Suprapubic skin (tissue), 4 donors: Measurements from ENCODE around the gene DHX15. TPM values are rescaled to one million over a fixed set of nuclear protein-coding genes. Genes with fewer than 3 reads are reported as not detected.

Source experiments
- DNase-seq, 2 donors: peaks; one replicate each; pipeline ENCODE4 v3.0.0-alpha.2; 2019; ENCODE audit warnings: low spot score in 2 of 2
- H3K27ac ChIP-seq: fragments of 200-600 bp; sonication (generic); one replicate; pipeline ENCODE4 v1.5.1; 2019
- H3K27me3 ChIP-seq: fragments of 200-600 bp; sonication (generic); one replicate; pipeline ENCODE4 v1.5.1; 2019
- H3K36me3 ChIP-seq: fragments of 200-600 bp; sonication (generic); one replicate; pipeline ENCODE4 v1.5.1; 2019
- H3K4me1 ChIP-seq: fragments of 200-600 bp; sonication (generic); one replicate; pipeline ENCODE4 v1.5.1; 2019
- H3K4me3 ChIP-seq: fragments of 200-600 bp; sonication (generic); one replicate; pipeline ENCODE4 v1.5.1; 2019; ENCODE audit warnings: mild to moderate bottlenecking
- H3K9me3 ChIP-seq: fragments of 200-600 bp; sonication (generic); one replicate; pipeline ENCODE4 v1.5.1; 2019
- CTCF ChIP-seq, 2 donors: fragments of 200-600 bp in 1 of 2; fragments of 450-650 bp in 1 of 2; sonication (generic) in 1 of 2; IDR thresholded peaks; one replicate each; pipeline ENCODE4 v1.5.1; 2016 to 2019; ENCODE audit warnings: antibody characterized with exemption in 2 of 2, mild to moderate bottlenecking in 1 of 2, moderate library complexity in 1 of 2
- EP300 ChIP-seq: sonication (generic); formaldehyde crosslinking; IDR thresholded peaks from one replicate; pipeline ENCODE4 v1.6.1; 2017; ENCODE audit warnings: antibody characterized with exemption
- POLR2A ChIP-seq, 2 donors: fragments of 450-650 bp; IDR thresholded peaks; one replicate each; pipeline ENCODE4 v1.6.1; 2017; ENCODE audit warnings: antibody characterized with exemption in 2 of 2, mild to moderate bottlenecking in 2 of 2, moderate library complexity in 2 of 2
- POLR2AphosphoS5 ChIP-seq, 3 donors: sonication (generic); formaldehyde crosslinking; IDR thresholded peaks; one replicate each; pipeline ENCODE4 v1.6.1; 2017; ENCODE audit warnings: antibody characterized with exemption in 3 of 3
- WGBS: methylation state at CpG from one replicate; pipeline ENCODE4 v1.1.5; 2018; 5-methylcytosine and 5-hydroxymethylcytosine counted together
- total RNA-seq, 4 donors: library from RNA; depleted of rRNA; stranded (reverse); fragments of >200 nt; gene quantifications; one replicate each; pipeline ENCODE4 v1.1.0, GENCODE V29; 2016

DHX15 gene
- total RNA-seq, 4 donors from 2014 or later: 134 to 325 (median 137) TPM

GRCh38 chr4:24607334-24607733 lies 23.0 kb upstream of the DHX15 start:
- no peak overlapping the region for H3K4me3 ChIP-seq
- no peaks in the 10 kb centered on the region for H3K9me3 ChIP-seq
- no peaks in the 10 kb centered on the region for H3K36me3 ChIP-seq
- DNase-seq: no peak
- no peak for TF ChIP-seq POLR2A (IDR thresholded peaks at IDR 0.05)
- TF ChIP-seq POLR2AphosphoS5 (IDR thresholded peaks at IDR 0.05): no peak
- no peak for TF ChIP-seq CTCF (IDR thresholded peaks at IDR 0.05)
- TF ChIP-seq EP300: no peak
- H3K4me1 ChIP-seq: no peaks in the 10 kb centered on the region
- no peaks in the 10 kb centered on the region for H3K27me3 ChIP-seq
- H3K27ac ChIP-seq: no peak overlapping the region

GRCh38 chr4:24605216-24605615 lies 20.9 kb upstream of the DHX15 start:
- no peak for DNase-seq
- Histone ChIP-seq H3K27ac (no peak overlapping the region), H3K4me3 (no peak overlapping the region), H3K9me3 (no peaks in the 10 kb centered on the region), H3K27me3 (no peaks in the 10 kb centered on the region), H3K4me1 (no peaks in the 10 kb centered on the region), H3K36me3 (no peaks in the 10 kb centered on the region)
- TF ChIP-seq CTCF (IDR thresholded peaks at IDR 0.05) (no peak), POLR2A (IDR thresholded peaks at IDR 0.05) (no peak), EP300 (no peak), POLR2AphosphoS5 (IDR thresholded peaks at IDR 0.05) (no peak)

- Histone ChIP-seq H3K27ac (no peak overlapping the region), H3K4me1 (no peaks in the 10 kb centered on the region), H3K4me3 (no peak overlapping the region), H3K27me3 (no peaks in the 10 kb centered on the region), H3K9me3 (no peaks in the 10 kb centered on the region), H3K36me3 (no peaks in the 10 kb centered on the region)
- TF ChIP-seq EP300 (no peak), POLR2A (IDR thresholded peaks at IDR 0.05) (no peak), CTCF (IDR thresholded peaks at IDR 0.05) (no peak), POLR2AphosphoS5 (IDR thresholded peaks at IDR 0.05) (no peak)
- DNase-seq: no peak
- WGBS: 75% methylated on average over 4 of the region's 4 CpGs
These were observed 20.3 kb upstream of the DHX15 start for GRCh38 chr4:24604558-24605214.

- Histone ChIP-seq H3K36me3 (no peaks in the 10 kb centered on the region), H3K9me3 (no peaks in the 10 kb centered on the region), H3K4me1 (no peaks in the 10 kb centered on the region), H3K27ac (no peak overlapping the region), H3K4me3 (no peak overlapping the region), H3K27me3 (no peaks in the 10 kb centered on the region)
- no peak for DNase-seq
- WGBS: 90% methylated on average over 6 of the region's 6 CpGs
- TF ChIP-seq EP300 (no peak), CTCF (IDR thresholded peaks at IDR 0.05) (no peak), POLR2AphosphoS5 (IDR thresholded peaks at IDR 0.05) (no peak), POLR2A (IDR thresholded peaks at IDR 0.05) (no peak)
These were observed 19.0 kb upstream of the DHX15 start for GRCh38 chr4:24603343-24603742.

- no peak overlapping the region for H3K4me3 ChIP-seq
- H3K27ac ChIP-seq: no peak overlapping the region
- no peaks in the 10 kb centered on the region for H3K9me3 ChIP-seq
- H3K27me3 ChIP-seq: no peaks in the 10 kb centered on the region
- H3K36me3 ChIP-seq: no peaks in the 10 kb centered on the region
- no peaks in the 10 kb centered on the region for H3K4me1 ChIP-seq
- WGBS: 100% methylated on average over 1 of the region's 1 CpG
- no peak for DNase-seq
- no peak for TF ChIP-seq EP300
- TF ChIP-seq POLR2AphosphoS5 (IDR thresholded peaks at IDR 0.05): no peak
- TF ChIP-seq CTCF (IDR thresholded peaks at IDR 0.05): no peak
- TF ChIP-seq POLR2A (IDR thresholded peaks at IDR 0.05): no peak
These were observed 16.8 kb upstream of the DHX15 start for GRCh38 chr4:24601121-24601520.
